Measurements from ENCODE around the gene GPD2. TPM values are rescaled to one million over a fixed set of nuclear protein-coding genes. Genes with fewer than 3 reads are reported as not detected.

The GPD2 gene
- total and polyA plus RNA-seq, 10 of the 15 experiments (the other 5 are each of a cell fraction or from before 2014, with no cell fraction given): 10.0 to 73.5 (median 43.4) TPM

DNA sequence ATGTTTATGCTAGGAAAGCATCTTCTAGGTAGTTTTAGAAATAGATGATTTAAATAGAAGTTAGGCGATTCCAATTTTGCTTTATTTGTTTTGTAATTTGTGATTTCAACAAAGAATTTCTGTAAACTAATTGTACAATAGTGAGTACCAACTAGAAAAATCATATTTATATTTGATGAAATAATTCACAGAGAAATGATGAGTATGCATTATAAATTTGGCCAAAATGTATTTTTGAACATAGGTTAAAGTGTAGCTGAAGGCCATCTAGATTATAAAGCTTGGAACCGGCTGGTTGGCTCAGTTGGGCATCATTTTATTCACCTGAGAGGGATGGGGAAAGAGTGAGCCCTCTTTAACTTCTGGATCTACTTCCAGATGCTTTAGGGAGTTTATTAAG lies 50.4 kb downstream of the GPD2 start:
- Histone ChIP-seq H3K36me3 (ENCODE audit: control insufficient read depth in 2 of 2, insufficient read depth in 2 of 2, low read length in 1 of 2) (no peaks in the 10 kb centered on the region), H3K9ac (ENCODE audit: control insufficient read depth, insufficient read depth, low read length) (no peak overlapping the region), H2AFZ (ENCODE audit: control insufficient read depth, low read depth, low read length) (no peak overlapping the region), H3K27me3 (replicated peaks in 1 of 2; ENCODE audit: control insufficient read depth in 2 of 2, insufficient read depth in 2 of 2, low read length in 1 of 2) (no peaks in the 10 kb centered on the region), H3K4me3 (no peak overlapping the region), H3K4me1 (ENCODE audit: control insufficient read depth, insufficient read depth, low read length) (peaks cover 13% of the 10 kb centered on the region), H3K9me3 (replicated peaks; ENCODE audit: control insufficient read depth, insufficient read depth, low read length) (no peaks in the 10 kb centered on the region), H4K20me1 (ENCODE audit: control insufficient read depth, insufficient read depth) (no peaks in the 10 kb centered on the region), H3K4me2 (ENCODE audit: control insufficient read depth, insufficient read depth) (no peak overlapping the region), H3K79me2 (ENCODE audit: control insufficient read depth, insufficient read depth, low read length) (peaks cover 5% of the 10 kb centered on the region; the same call in 1 of the 2 replicates), H3K27ac (ENCODE audit: control insufficient read depth, insufficient read depth) (no peak overlapping the region)
- CTCF ChIA-PET: interaction anchor here (0.6 to 1.6 kb wide), 5 partner anchors 25 to 146 kb away, joined by 3 to 6 read pairs (median 3); no protein-coding TSS in a partner anchor
- DNase-seq (ENCODE audit: low read depth, low spot score): no peak
- intact Hi-C loops (cut with micrococcal nuclease; ENCODE audit: unreplicated experiment): no loop called here
- 94% methylated on average over 2 of the region's 2 CpGs for WGBS (ENCODE audit: insufficient coverage, insufficient replicate concordance, low lambda C conversion rate, missing lambda C conversion rate)
- ATAC-seq: no peak
- FAIRE-seq: no peak
- no TSS peak for BruUV-seq (replicated peaks)
- TF ChIP-seq PRDM15 (CRISPR knock-in tag; IDR thresholded peaks at IDR 0.05) (no peak), SMAD1 (IDR thresholded peaks at IDR 0.05; ENCODE audit: low read depth, partially characterized antibody) (no peak), NFXL1 (IDR thresholded peaks at IDR 0.05; ENCODE audit: borderline replicate concordance) (no peak), SUPT20H (IDR thresholded peaks at IDR 0.05; ENCODE audit: borderline replicate concordance, control insufficient read depth, low read depth, low read length) (no peak), TCF12 (IDR thresholded peaks at IDR 0.05; ENCODE audit: low read depth, low read length) (no peak), FOXK2 (IDR thresholded peaks at IDR 0.05) (no peak), IKZF1 (conservative IDR thresholded peaks at IDR 0.05) (no peak), PML (IDR thresholded peaks at IDR 0.05; ENCODE audit: low read length) (no peak)
- TF ChIP-seq, protein P1, sequence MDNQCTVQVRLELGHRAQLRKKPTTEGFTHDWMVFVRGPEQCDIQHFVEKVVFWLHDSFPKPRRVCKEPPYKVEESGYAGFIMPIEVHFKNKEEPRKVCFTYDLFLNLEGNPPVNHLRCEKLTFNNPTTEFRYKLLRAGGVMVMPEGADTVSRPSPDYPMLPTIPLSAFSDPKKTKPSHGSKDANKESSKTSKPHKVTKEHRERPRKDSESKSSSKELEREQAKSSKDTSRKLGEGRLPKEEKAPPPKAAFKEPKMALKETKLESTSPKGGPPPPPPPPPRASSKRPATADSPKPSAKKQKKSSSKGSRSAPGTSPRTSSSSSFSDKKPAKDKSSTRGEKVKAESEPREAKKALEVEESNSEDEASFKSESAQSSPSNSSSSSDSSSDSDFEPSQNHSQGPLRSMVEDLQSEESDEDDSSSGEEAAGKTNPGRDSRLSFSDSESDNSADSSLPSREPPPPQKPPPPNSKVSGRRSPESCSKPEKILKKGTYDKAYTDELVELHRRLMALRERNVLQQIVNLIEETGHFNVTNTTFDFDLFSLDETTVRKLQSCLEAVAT (IDR thresholded peaks at IDR 0.05): no peak
- TF ChIP-seq, protein P2, sequence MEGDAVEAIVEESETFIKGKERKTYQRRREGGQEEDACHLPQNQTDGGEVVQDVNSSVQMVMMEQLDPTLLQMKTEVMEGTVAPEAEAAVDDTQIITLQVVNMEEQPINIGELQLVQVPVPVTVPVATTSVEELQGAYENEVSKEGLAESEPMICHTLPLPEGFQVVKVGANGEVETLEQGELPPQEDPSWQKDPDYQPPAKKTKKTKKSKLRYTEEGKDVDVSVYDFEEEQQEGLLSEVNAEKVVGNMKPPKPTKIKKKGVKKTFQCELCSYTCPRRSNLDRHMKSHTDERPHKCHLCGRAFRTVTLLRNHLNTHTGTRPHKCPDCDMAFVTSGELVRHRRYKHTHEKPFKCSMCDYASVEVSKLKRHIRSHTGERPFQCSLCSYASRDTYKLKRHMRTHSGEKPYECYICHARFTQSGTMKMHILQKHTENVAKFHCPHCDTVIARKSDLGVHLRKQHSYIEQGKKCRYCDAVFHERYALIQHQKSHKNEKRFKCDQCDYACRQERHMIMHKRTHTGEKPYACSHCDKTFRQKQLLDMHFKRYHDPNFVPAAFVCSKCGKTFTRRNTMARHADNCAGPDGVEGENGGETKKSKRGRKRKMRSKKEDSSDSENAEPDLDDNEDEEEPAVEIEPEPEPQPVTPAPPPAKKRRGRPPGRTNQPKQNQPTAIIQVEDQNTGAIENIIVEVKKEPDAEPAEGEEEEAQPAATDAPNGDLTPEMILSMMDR (IDR thresholded peaks at IDR 0.05 in 2 of 3, conservative IDR thresholded peaks at IDR 0.05 in 1 of 3; ENCODE audit: control insufficient read depth in 2 of 3, extremely low read depth in 1 of 3, insufficient read depth in 1 of 3, low read depth in 3 of 3, low read length in 3 of 3): no peak
- SMC1A ChIA-PET (ENCODE audit: uncharacterized antibody, unreplicated experiment): interaction anchor here (1.0 to 3.5 kb wide), 14 partner anchors 10 to 152 kb away, joined by 3 to 33 read pairs (median 6); no protein-coding TSS in a partner anchor
- POLR2A ChIA-PET: interaction anchor here (0.9 to 1.0 kb wide), 3 partner anchors 12 to 14 kb away, joined by 3 to 6 read pairs (median 4); no protein-coding TSS in a partner anchor
- in situ Hi-C loops (cut with MboI): no loop called here
- RAD21 ChIA-PET (ENCODE audit: unreplicated experiment): interaction anchor here (0.6 to 1.7 kb wide), 4 partner anchors 14 to 151 kb away, joined by 3 to 4 read pairs (median 3); no protein-coding TSS in a partner anchor

Data from GM12878 (cell line).